SK-N-SH treated with all-trans-retinoic acid at 6 μM for 48 hours (cell line): ENCODE results near the gene LHFPL3.

ENCODE experiments used
- ATAC-seq: fragments of 200-7000 bp; cut with Tn5 transposase; 3 replicates; pipeline ENCODE4 v1.9.1; 2020; ENCODE audit warnings: mild to moderate bottlenecking, moderate library complexity
- ARNTL ChIP-seq: fragments of 450-650 bp; formaldehyde crosslinking; IDR thresholded peaks from 2 replicates; pipeline ENCODE4 v1.5.0; 2020; ENCODE audit warnings: low read depth, mild to moderate bottlenecking, moderate library complexity, borderline replicate concordance
- BACH2 ChIP-seq: fragments of 250-450 bp; sonication (Bioruptor Pico); IDR thresholded peaks from 2 replicates; pipeline ENCODE4 v1.9.0; 2021; ENCODE audit warnings: mild to moderate bottlenecking, borderline replicate concordance
- CSDC2 ChIP-seq: fragments of 250-450 bp; sonication (Bioruptor Pico); IDR thresholded peaks from 2 replicates; pipeline ENCODE4 v1.5.0; 2020; ENCODE audit warnings: mild to moderate bottlenecking, moderate library complexity
- ESRRG ChIP-seq: fragments of 250-450 bp; sonication (Bioruptor Pico); IDR thresholded peaks from 2 replicates; pipeline ENCODE4 v1.6.1; 2021; ENCODE audit warnings: mild to moderate bottlenecking
- ISL1 ChIP-seq: fragments of 250-450 bp; sonication (Bioruptor Pico); IDR thresholded peaks from 2 replicates; pipeline ENCODE4 v2.1.2; 2022; ENCODE audit warnings: mild to moderate bottlenecking, moderate library complexity
- OSR1 ChIP-seq: fragments of 250-450 bp; sonication (Bioruptor Pico); IDR thresholded peaks from 2 replicates; pipeline ENCODE4 v1.8.0; 2022; ENCODE audit warnings: moderate library complexity, mild to moderate bottlenecking, inconsistent platforms
- PATZ1 ChIP-seq: fragments of 250-450 bp; sonication (Bioruptor Pico); IDR thresholded peaks from 2 replicates; pipeline ENCODE4 v1.8.0; 2020; ENCODE audit warnings: mild to moderate bottlenecking, moderate library complexity, borderline replicate concordance
- POU6F1 ChIP-seq: fragments of 250-450 bp; sonication (Bioruptor Pico); IDR thresholded peaks from 2 replicates; pipeline ENCODE4 v1.8.0; 2021; ENCODE audit warnings: low read depth, mild to moderate bottlenecking, moderate library complexity, borderline replicate concordance
- PPARA ChIP-seq: fragments of 250-450 bp; sonication (Bioruptor Pico); IDR thresholded peaks from 2 replicates; pipeline ENCODE4 v1.5.0; 2020; ENCODE audit warnings: mild to moderate bottlenecking, borderline replicate concordance
- RARB ChIP-seq: fragments of 250-450 bp; sonication (Bioruptor Pico); IDR thresholded peaks from 2 replicates; pipeline ENCODE4 v1.8.0; 2021; ENCODE audit warnings: mild to moderate bottlenecking, moderate library complexity
- SNAI2 ChIP-seq: fragments of 250-450 bp; sonication (Bioruptor Pico); IDR thresholded peaks from 2 replicates; pipeline ENCODE4 v1.5.0; 2020; ENCODE audit warnings: mild to moderate bottlenecking, moderate library complexity
- TCF4 ChIP-seq: fragments of 250-450 bp; sonication (Bioruptor Pico); IDR thresholded peaks from 2 replicates; pipeline ENCODE4 v1.8.0; 2021; ENCODE audit warnings: mild to moderate bottlenecking, moderate library complexity, borderline replicate concordance
- TOX ChIP-seq: fragments of 250-450 bp; sonication (Bioruptor Pico); IDR thresholded peaks from 2 replicates; pipeline ENCODE4 v1.8.0; 2021; ENCODE audit warnings: mild to moderate bottlenecking, moderate library complexity, borderline replicate concordance
- TSHZ2 ChIP-seq: fragments of 250-450 bp; sonication (Bioruptor Pico); IDR thresholded peaks from 2 replicates; pipeline ENCODE4 v1.5.0; 2020; ENCODE audit warnings: mild to moderate bottlenecking, moderate library complexity
- ZC3H10 ChIP-seq: fragments of 250-450 bp; sonication (Bioruptor Pico); IDR thresholded peaks from 2 replicates; pipeline ENCODE4 v1.5.1; 2021; ENCODE audit warnings: mild to moderate bottlenecking, moderate library complexity
- ZFP3 ChIP-seq: fragments of 250-450 bp; sonication (Bioruptor Pico); IDR thresholded peaks from 2 replicates; pipeline ENCODE4 v1.5.0; 2020; ENCODE audit warnings: mild to moderate bottlenecking, moderate library complexity
- ZFP30 ChIP-seq: fragments of 450-650 bp; formaldehyde crosslinking; IDR thresholded peaks from 2 replicates; pipeline ENCODE4 v1.5.0; 2022; ENCODE audit warnings: mild to moderate bottlenecking, moderate library complexity
- ZNF565 ChIP-seq: fragments of 450-650 bp; formaldehyde crosslinking; conservative IDR thresholded peaks from 2 replicates; pipeline ENCODE4 v1.5.0; 2020; ENCODE audit warnings: low read depth, mild to moderate bottlenecking, moderate library complexity
- ZNF70 ChIP-seq: fragments of 450-650 bp; formaldehyde crosslinking; IDR thresholded peaks from 2 replicates; pipeline ENCODE4 v1.5.0; 2020; ENCODE audit warnings: mild to moderate bottlenecking, moderate library complexity
- TF ChIP-seq, protein P1 (sequence below): fragments of 250-450 bp; sonication (Bioruptor Pico); IDR thresholded peaks from 2 replicates; pipeline ENCODE4 v1.5.1; 2021; ENCODE audit warnings: mild to moderate bottlenecking, moderate library complexity

The LHFPL3 gene

DNA sequence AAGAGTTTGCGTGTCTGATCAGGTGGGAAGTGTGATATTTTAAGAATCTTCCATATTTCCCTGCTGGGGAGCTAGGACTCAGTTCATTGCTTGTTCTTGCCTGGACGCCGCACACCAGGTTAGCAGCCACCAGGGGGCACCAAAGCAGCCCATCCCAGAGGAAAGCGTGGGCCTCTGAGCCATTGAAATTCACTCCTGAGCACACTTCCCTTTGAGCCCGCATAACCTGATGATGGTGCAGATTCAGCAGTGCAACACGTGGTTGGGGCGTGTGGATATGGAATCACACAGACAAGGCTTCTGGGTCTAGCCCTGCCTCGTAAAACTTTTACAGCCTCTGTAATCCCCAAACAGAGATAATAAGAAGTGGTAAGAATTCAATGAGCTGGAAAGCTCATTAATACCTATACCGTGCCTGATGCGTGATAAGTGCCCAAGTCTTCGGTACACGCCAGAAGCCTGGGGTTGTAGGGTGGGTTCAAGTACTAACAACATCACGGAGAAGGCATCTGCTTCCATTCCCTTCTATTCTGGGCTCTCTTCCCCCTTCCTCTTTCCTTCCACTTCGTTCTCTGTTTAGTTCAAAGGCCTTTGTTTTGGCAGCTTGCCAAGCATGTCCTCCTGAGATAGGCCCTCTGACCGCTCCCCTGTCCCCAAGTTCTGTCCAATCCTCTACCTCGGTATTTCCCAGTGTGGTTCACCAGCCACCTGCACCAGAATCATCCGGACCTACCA, 555.5 kb downstream of the LHFPL3 start:
- peak; percentile 99 for ATAC-seq
- TF ChIP-seq ISL1 (CRISPR knock-in tag) (no peak), ZC3H10 (CRISPR knock-in tag) (no peak), OSR1 (CRISPR knock-in tag) (no peak), TSHZ2 (CRISPR knock-in tag) (no peak), ZNF565 (CRISPR knock-in tag) (no peak), ZFP3 (CRISPR knock-in tag) (no peak), PATZ1 (CRISPR knock-in tag) (no peak), BACH2 (no peak)

DNA sequence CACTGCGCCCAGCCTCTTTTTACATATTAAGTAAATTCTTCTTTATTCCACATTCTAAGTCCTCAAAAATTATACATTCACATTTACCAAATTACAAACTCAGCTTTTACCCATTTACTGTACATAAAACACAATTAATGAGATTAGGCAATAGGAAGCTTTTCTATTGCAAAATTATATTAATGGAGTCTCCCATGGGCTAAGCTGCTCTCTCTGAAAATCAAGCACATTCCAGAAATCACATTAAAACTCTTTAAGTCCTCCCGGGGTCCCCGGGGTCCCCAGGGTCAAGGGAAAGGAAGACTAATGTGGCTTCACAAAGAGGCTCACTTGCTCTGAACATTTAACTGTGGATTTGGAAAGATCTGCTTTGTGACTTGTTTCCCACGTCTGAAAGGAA, 558.2 kb downstream of the LHFPL3 start:
- ATAC-seq: no peak
- TF ChIP-seq ISL1 (CRISPR knock-in tag) (no peak), BACH2 (no peak), TCF4 (CRISPR knock-in tag) (no peak), RARB (CRISPR knock-in tag) (no peak), TSHZ2 (CRISPR knock-in tag) (no peak), PPARA (CRISPR knock-in tag) (no peak), ESRRG (no peak), CSDC2 (CRISPR knock-in tag) (no peak), ZNF70 (no peak), ZFP30 (CRISPR knock-in tag) (no peak), ARNTL (no peak), SNAI2 (no peak), ZFP3 (CRISPR knock-in tag) (no peak), POU6F1 (CRISPR knock-in tag) (no peak)
- TF ChIP-seq, protein P1, sequence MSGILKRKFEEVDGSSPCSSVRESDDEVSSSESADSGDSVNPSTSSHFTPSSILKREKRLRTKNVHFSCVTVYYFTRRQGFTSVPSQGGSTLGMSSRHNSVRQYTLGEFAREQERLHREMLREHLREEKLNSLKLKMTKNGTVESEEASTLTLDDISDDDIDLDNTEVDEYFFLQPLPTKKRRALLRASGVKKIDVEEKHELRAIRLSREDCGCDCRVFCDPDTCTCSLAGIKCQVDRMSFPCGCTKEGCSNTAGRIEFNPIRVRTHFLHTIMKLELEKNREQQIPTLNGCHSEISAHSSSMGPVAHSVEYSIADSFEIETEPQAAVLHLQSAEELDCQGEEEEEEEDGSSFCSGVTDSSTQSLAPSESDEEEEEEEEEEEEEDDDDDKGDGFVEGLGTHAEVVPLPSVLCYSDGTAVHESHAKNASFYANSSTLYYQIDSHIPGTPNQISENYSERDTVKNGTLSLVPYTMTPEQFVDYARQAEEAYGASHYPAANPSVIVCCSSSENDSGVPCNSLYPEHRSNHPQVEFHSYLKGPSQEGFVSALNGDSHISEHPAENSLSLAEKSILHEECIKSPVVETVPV (CRISPR knock-in tag): no peak

GRCh38 chr7:104890216-104890615, 561.8 kb downstream of the LHFPL3 start:
- TF ChIP-seq ISL1 (CRISPR knock-in tag) (no peak), ZFP30 (CRISPR knock-in tag) (no peak), TOX (CRISPR knock-in tag) (no peak), ZNF565 (CRISPR knock-in tag) (no peak), PPARA (CRISPR knock-in tag) (no peak), RARB (CRISPR knock-in tag) (no peak), ARNTL (no peak), SNAI2 (no peak), ZNF70 (no peak), BACH2 (no peak), CSDC2 (CRISPR knock-in tag) (no peak), ESRRG (no peak), ZFP3 (CRISPR knock-in tag) (no peak)
- TF ChIP-seq, protein P1 (CRISPR knock-in tag): no peak
- no peak for ATAC-seq
